ENCODE data around the gene GNB1.

GNB1 gene

GRCh38 chr1:1761504-1762376 lies 129.1 kb downstream of the GNB1 start:
- no peak overlapping the region for H3K4me3 ChIP-seq (ENCODE audit: low read depth in 1 of 2, low read length in 1 of 2)
- H3K27me3 ChIP-seq = no peaks in the 10 kb centered on the region
- peak overlapping the region; percentile 88 for H3K27ac ChIP-seq
- TF ChIP-seq CTCF (IDR thresholded peaks at IDR 0.05) = no peak
- H3K36me3 ChIP-seq = peaks cover 96% of the 10 kb centered on the region
- H3K9me3 ChIP-seq = no peaks in the 10 kb centered on the region
- peaks cover 74 to 76% of the 10 kb centered on the region in 2 experiments for H3K4me1 ChIP-seq (ENCODE audit: control insufficient read depth in 1 of 2, insufficient read depth in 1 of 2, low read depth in 1 of 2, low read length in 1 of 2)

GRCh38 chr1:1760715-1761114 lies 130.2 kb downstream of the GNB1 start:
- H3K27me3 ChIP-seq = no peaks in the 10 kb centered on the region
- no peak overlapping the region for H3K4me3 ChIP-seq (ENCODE audit: low read depth in 1 of 2, low read length in 1 of 2)
- no peaks in the 10 kb centered on the region for H3K9me3 ChIP-seq
- H3K4me1 ChIP-seq (ENCODE audit: control insufficient read depth in 1 of 2, insufficient read depth in 1 of 2, low read depth in 1 of 2, low read length in 1 of 2) = peaks cover 64 to 69% of the 10 kb centered on the region in 2 experiments
- H3K36me3 ChIP-seq = peaks cover 99% of the 10 kb centered on the region
- TF ChIP-seq CTCF (IDR thresholded peaks at IDR 0.05) = no peak
- H3K27ac ChIP-seq = peak overlapping the region; percentile 82

GRCh38 chr1:1760345-1760650 lies 130.6 kb downstream of the GNB1 start:
- Histone ChIP-seq H3K4me1 (ENCODE audit: control insufficient read depth in 1 of 2, insufficient read depth in 1 of 2, low read depth in 1 of 2, low read length in 1 of 2) (peaks cover 60 to 65% of the 10 kb centered on the region in 2 experiments), H3K9me3 (no peaks in the 10 kb centered on the region), H3K4me3 (ENCODE audit: low read depth in 1 of 2, low read length in 1 of 2) (no peak overlapping the region), H3K27ac (peak overlapping the region; percentile 82), H3K36me3 (peaks cover 99% of the 10 kb centered on the region), H3K27me3 (no peaks in the 10 kb centered on the region)
- TF ChIP-seq CTCF (IDR thresholded peaks at IDR 0.05) = no peak

- Histone ChIP-seq H3K9me3 (no peaks in the 10 kb centered on the region), H3K4me3 (ENCODE audit: low read depth in 1 of 2, low read length in 1 of 2) (no peak overlapping the region), H3K4me1 (ENCODE audit: control insufficient read depth in 1 of 2, insufficient read depth in 1 of 2, low read depth in 1 of 2, low read length in 1 of 2) (peaks cover 54 to 59% of the 10 kb centered on the region in 2 experiments), H3K36me3 (peaks cover 100% of the 10 kb centered on the region), H3K27me3 (no peaks in the 10 kb centered on the region), H3K27ac (peak overlapping the region; percentile 82)
- no peak for TF ChIP-seq CTCF (IDR thresholded peaks at IDR 0.05)
Observed at GRCh38 chr1:1759456-1760344, 131.2 kb downstream of the GNB1 start.

GRCh38 chr1:1758692-1759455 lies 132.0 kb downstream of the GNB1 start:
- no peak for TF ChIP-seq CTCF (IDR thresholded peaks at IDR 0.05)
- peaks cover 100% of the 10 kb centered on the region for H3K36me3 ChIP-seq

More at GRCh38 chr1:1758692-1759455, 132.0 kb downstream of the GNB1 start:
- Histone ChIP-seq H3K27me3 (no peaks in the 10 kb centered on the region), H3K4me3 (ENCODE audit: low read depth in 1 of 2, low read length in 1 of 2) (peak overlapping the region in 1 of 2 experiments; percentile 30), H3K27ac (peak overlapping the region; percentile 82), H3K9me3 (peaks cover 3% of the 10 kb centered on the region), H3K4me1 (ENCODE audit: control insufficient read depth in 1 of 2, insufficient read depth in 1 of 2, low read depth in 1 of 2, low read length in 1 of 2) (peaks cover 46 to 51% of the 10 kb centered on the region in 2 experiments)
